Measurements from ENCODE around the gene ASB11. TPM values are rescaled to one million over a fixed set of nuclear protein-coding genes. Genes with fewer than 3 reads are reported as not detected.

ASB11 gene
- total RNA-seq, result not detected in 2 replicates

GRCh38 chrX:15315509-15315908 is at the start of gene ASB11:
ASB11 (minus strand) TSS chrX:15315640; CDS start chrX:15315605, 35 bp downstream.

GRCh38 chrX:15335135-15336022 is 19.9 kb upstream of the ASB11 start, which contains the start of gene PIGA:
PIGA (minus strand) TSS chrX:15335523; CDS start chrX:15331930, 3,593 bp downstream.

GRCh38 chrX:15269618-15270521 is 45.6 kb downstream of the ASB11 start, which contains the start of gene ASB9:
ASB9 (minus strand) TSS chrX:15270083; CDS start chrX:15269874, 209 bp downstream.

Other genes starting within 250 kb of the ASB11 start
- gene ASB9, start 45.6 kb downstream of the ASB11 start, total RNA-seq, result 0.39 and 1.4 TPM in 2 replicates
- gene PIGA, start 19.9 kb upstream of the ASB11 start, total RNA-seq, result 13.2 and 14.1 TPM in 2 replicates
- 0.13 and 0.32 TPM in 2 replicates for gene VEGFD, start 68.8 kb upstream of the ASB11 start, total RNA-seq
- 19.3 and 22.2 TPM in 2 replicates for gene PIR, start 177.7 kb upstream of the ASB11 start, total RNA-seq
- gene BMX, start 185.2 kb upstream of the ASB11 start, total RNA-seq, result 0.11 TPM in 1 of 2 replicates, not detected in the other

Data from articular chondrocyte of knee joint (primary cell).